GM19468 (cell line): ENCODE results near the gene ERBB2.

Experiments
- ATAC-seq: cut with Tn5 transposase; IDR thresholded peaks from one replicate; pipeline ENCODE4 v1.9.1; 2021; ENCODE audit warnings: mild to moderate bottlenecking, moderate library complexity, moderate number of reproducible peaks; ENCODE audit not compliant: unreplicated experiment; ENCODE audit errors: extremely low read depth

Gene ERBB2

GRCh38 chr17:39699818-39700147 lies at the start of gene ERBB2:
ERBB2 (plus strand) TSS chr17:39700064; CDS start chr17:39700239, 175 bp downstream.
- ATAC-seq = no peak

GRCh38 chr17:39650121-39650579 lies 49.7 kb upstream of the ERBB2 start:
- ATAC-seq = no peak

- no peak for ATAC-seq
Observed at GRCh38 chr17:39651923-39652586, 47.8 kb upstream of the ERBB2 start.

GRCh38 chr17:39652587-39653315 lies 47.1 kb upstream of the ERBB2 start:
- no peak for ATAC-seq

GRCh38 chr17:39653316-39653661 lies 46.6 kb upstream of the ERBB2 start:
- no peak for ATAC-seq

GRCh38 chr17:39653662-39654331 lies 46.1 kb upstream of the ERBB2 start:
- ATAC-seq = no peak

GRCh38 chr17:39655105-39655504 lies 44.8 kb upstream of the ERBB2 start:
- no peak for ATAC-seq

- no peak for ATAC-seq
Observed at GRCh38 chr17:39658346-39658745, 41.5 kb upstream of the ERBB2 start.

- no peak for ATAC-seq
Observed at GRCh38 chr17:39658760-39659159, 41.1 kb upstream of the ERBB2 start.

GRCh38 chr17:39659279-39660010 lies 40.4 kb upstream of the ERBB2 start:
- no peak for ATAC-seq

GRCh38 chr17:39660011-39660360 lies 39.9 kb upstream of the ERBB2 start:
- ATAC-seq = no peak

- no peak for ATAC-seq
Observed at GRCh38 chr17:39660397-39661385, 39.2 kb upstream of the ERBB2 start.

- ATAC-seq = no peak
Observed at GRCh38 chr17:39661744-39662541, 37.9 kb upstream of the ERBB2 start.

- ATAC-seq = no peak
Observed at GRCh38 chr17:39662551-39663339, 37.1 kb upstream of the ERBB2 start.

- ATAC-seq = no peak
Observed at GRCh38 chr17:39663340-39663687, 36.5 kb upstream of the ERBB2 start.

GRCh38 chr17:39663688-39664580 lies 35.9 kb upstream of the ERBB2 start:
- ATAC-seq = no peak
